PC-9 (cell line): ENCODE measurements around the gene INPP5F. TPM values are rescaled to one million over a fixed set of nuclear protein-coding genes. Genes with fewer than 3 reads are reported as not detected.

Source experiments
- BruUV-seq: library from RNA; stranded (reverse); fragments of 400-500 nt; replicated peaks from 2 replicates; lab custom pipeline; 2021; lab: Mats Ljungman, UMichigan
- CTCF ChIA-PET: fragments of 300-600 bp; sonication (Branson Sonifier 250); formaldehyde crosslinking; loops from one replicate; lab custom pipeline; 2022; ENCODE audit warnings: antibody characterized with exemption; lab: Charles Lee
- POLR2A ChIA-PET: fragments of 300-600 bp; sonication (Branson Sonifier 250); formaldehyde crosslinking; loops from one replicate; lab custom pipeline; 2022; ENCODE audit warnings: antibody characterized with exemption; ENCODE audit not compliant: unreplicated experiment; lab: Charles Lee
- DNase-seq, 2 experiments: peaks; one replicate each; pipeline versions ENCODE4 v3.0.0 to v3.0.0-alpha.2; 2015 to 2022; ENCODE audit warnings: mixed read lengths in 1 of 2
- H2AFZ ChIP-seq: fragments of 200-600 bp; sonication (generic); 2 replicates; pipeline ENCODE4 v1.8.1; 2017; ENCODE audit warnings: antibody characterized with exemption
- H3F3A ChIP-seq: fragments of 200-600 bp; sonication (generic); 2 replicates; pipeline ENCODE4 v1.8.1; 2017; ENCODE audit warnings: antibody characterized with exemption, mild to moderate bottlenecking, low read depth; ENCODE audit not compliant: insufficient read depth
- H3K27ac ChIP-seq: fragments of 200-600 bp; sonication (generic); 2 replicates; pipeline ENCODE4 v1.6.1; 2016; ENCODE audit warnings: mixed run types
- H3K27me3 ChIP-seq: fragments of 200-600 bp; sonication (generic); 2 replicates; pipeline ENCODE4 v1.6.1; 2016; ENCODE audit warnings: low read depth, mixed run types; ENCODE audit not compliant: insufficient read depth
- H3K36me3 ChIP-seq: fragments of 200-600 bp; sonication (generic); 2 replicates; pipeline ENCODE4 v1.6.1; 2016; ENCODE audit warnings: low read depth, mixed run types
- H3K4me1 ChIP-seq: fragments of 200-600 bp; sonication (generic); replicated peaks from 2 replicates; pipeline ENCODE4 v1.6.1; 2016; ENCODE audit warnings: mixed run types; ENCODE audit not compliant: insufficient read depth
- H3K4me2 ChIP-seq: fragments of 200-600 bp; sonication (generic); 2 replicates; pipeline ENCODE4 v1.6.1; 2017; ENCODE audit warnings: mixed run types
- H3K4me3 ChIP-seq: fragments of 200-600 bp; sonication (generic); 2 replicates; pipeline ENCODE4 v1.6.1; 2016; ENCODE audit warnings: mixed run types
- H3K79me2 ChIP-seq: fragments of 200-600 bp; sonication (generic); 2 replicates; pipeline ENCODE4 v1.6.1; 2017; ENCODE audit warnings: low read depth, mixed run types
- H3K9me2 ChIP-seq: fragments of 200-600 bp; sonication (generic); 2 replicates; pipeline ENCODE4 v1.8.1; 2017; ENCODE audit warnings: mild to moderate bottlenecking; ENCODE audit not compliant: insufficient read depth
- H3K9me3 ChIP-seq: fragments of 200-600 bp; sonication (generic); 2 replicates; pipeline ENCODE4 v1.8.1; 2016; ENCODE audit warnings: low read depth; ENCODE audit not compliant: insufficient read depth
- H4K20me1 ChIP-seq: fragments of 200-600 bp; sonication (generic); 2 replicates; pipeline ENCODE4 v1.8.1; 2017; ENCODE audit not compliant: insufficient read depth
- CTCF ChIP-seq: fragments of 200-600 bp; sonication (generic); conservative IDR thresholded peaks from 2 replicates; pipeline ENCODE4 v1.6.1; 2017; ENCODE audit warnings: mixed run types, antibody characterized with exemption, mild to moderate bottlenecking, moderate library complexity
- EZH2 ChIP-seq: fragments of 200-600 bp; sonication (generic); IDR thresholded peaks from 2 replicates; pipeline ENCODE4 v1.8.0; 2017; ENCODE audit warnings: antibody characterized with exemption, low read depth
- intact Hi-C: fragments of 100-400 bp; cut with micrococcal nuclease; formaldehyde crosslinking; loops from one replicate; pipeline ENCODE4 v1.10.0; 2022; ENCODE audit not compliant: unreplicated experiment
- total RNA-seq: library from RNA; stranded (reverse); gene quantifications from 2 replicates; pipeline ENCODE4 v1.2.3, GENCODE V29; 2021

The INPP5F gene
- total RNA-seq, 1 experiment from 2014 or later: 11.4 TPM

- H3K27me3 ChIP-seq: no peaks in the 10 kb centered on the region
- no peak overlapping the region for H2AFZ ChIP-seq
- peaks cover 13% of the 10 kb centered on the region for H3F3A ChIP-seq
- H3K4me3 ChIP-seq: no peak overlapping the region
- H3K4me1 ChIP-seq: peaks cover 28% of the 10 kb centered on the region
- DNase-seq: no peak
- H4K20me1 ChIP-seq: no peaks in the 10 kb centered on the region
- peaks cover 22% of the 10 kb centered on the region for H3K79me2 ChIP-seq
- no peak overlapping the region for H3K4me2 ChIP-seq
- intact Hi-C loops: no loop called here
- H3K27ac ChIP-seq: no peak overlapping the region
- H3K36me3 ChIP-seq: no peaks in the 10 kb centered on the region
- BruUV-seq: no TSS peak
- H3K9me2 ChIP-seq: no peaks in the 10 kb centered on the region
- CTCF ChIA-PET: interaction anchor here (0.6 kb wide), 2 partner anchors 57 to 122 kb away, joined by 3 to 6 read pairs; no protein-coding TSS in a partner anchor
- H3K9me3 ChIP-seq: no peaks in the 10 kb centered on the region
- POLR2A ChIA-PET: no interaction called here
- TF ChIP-seq CTCF (no peak), EZH2 (no peak)
These were observed 14.2 kb downstream of the INPP5F start for GRCh38 chr10:119740096-119740495.

- Histone ChIP-seq H4K20me1 (no peaks in the 10 kb centered on the region), H3K4me1 (peaks cover 7% of the 10 kb centered on the region), H3K4me2 (no peak overlapping the region), H3F3A (peaks cover 5% of the 10 kb centered on the region), H3K4me3 (no peak overlapping the region), H3K27ac (no peak overlapping the region), H2AFZ (no peak overlapping the region), H3K9me2 (no peaks in the 10 kb centered on the region), H3K27me3 (no peaks in the 10 kb centered on the region), H3K79me2 (0 out of 2 replicates have a peak, but pooled peaks cover 12% of the 10 kb centered on the region), H3K9me3 (no peaks in the 10 kb centered on the region), H3K36me3 (no peaks in the 10 kb centered on the region)
- CTCF ChIA-PET: interaction anchor here (0.5 kb wide), 1 partner anchor 60 kb away, joined by 3 read pairs; no protein-coding TSS in a partner anchor
- BruUV-seq: no TSS peak
- intact Hi-C loops: no loop called here
- POLR2A ChIA-PET: interaction anchor here (0.6 kb wide), 1 partner anchor 84 kb away, joined by 3 read pairs; no protein-coding TSS in a partner anchor
- no peak for DNase-seq
- TF ChIP-seq EZH2 (no peak), CTCF (no peak)
These were observed 17.2 kb downstream of the INPP5F start for GRCh38 chr10:119742947-119743648.

- Histone ChIP-seq H3K27ac (no peak overlapping the region), H3K4me1 (no peaks in the 10 kb centered on the region), H2AFZ (no peak overlapping the region), H3K4me3 (no peak overlapping the region), H3K4me2 (no peak overlapping the region), H3K79me2 (no peaks in the 10 kb centered on the region), H3K9me3 (no peaks in the 10 kb centered on the region), H3K27me3 (no peaks in the 10 kb centered on the region), H3K36me3 (no peaks in the 10 kb centered on the region; the same call in 1 of the 2 replicates), H3F3A (no peaks in the 10 kb centered on the region), H3K9me2 (no peaks in the 10 kb centered on the region), H4K20me1 (no peaks in the 10 kb centered on the region)
- no peak for DNase-seq
- ChIA-PET POLR2A (no interaction called here), CTCF (no interaction called here)
- no peak for TF ChIP-seq CTCF
- intact Hi-C loops: no loop called here
- no TSS peak for BruUV-seq
These were observed 22.1 kb downstream of the INPP5F start for GRCh38 chr10:119747940-119748339.
